ENCODE measurements around the gene MBP. TPM values are rescaled to one million over a fixed set of nuclear protein-coding genes. Genes with fewer than 3 reads are reported as not detected.

Gene MBP
- polyA plus RNA-seq, 1 donor from 2014 or later, result 3.3 TPM

DNA sequence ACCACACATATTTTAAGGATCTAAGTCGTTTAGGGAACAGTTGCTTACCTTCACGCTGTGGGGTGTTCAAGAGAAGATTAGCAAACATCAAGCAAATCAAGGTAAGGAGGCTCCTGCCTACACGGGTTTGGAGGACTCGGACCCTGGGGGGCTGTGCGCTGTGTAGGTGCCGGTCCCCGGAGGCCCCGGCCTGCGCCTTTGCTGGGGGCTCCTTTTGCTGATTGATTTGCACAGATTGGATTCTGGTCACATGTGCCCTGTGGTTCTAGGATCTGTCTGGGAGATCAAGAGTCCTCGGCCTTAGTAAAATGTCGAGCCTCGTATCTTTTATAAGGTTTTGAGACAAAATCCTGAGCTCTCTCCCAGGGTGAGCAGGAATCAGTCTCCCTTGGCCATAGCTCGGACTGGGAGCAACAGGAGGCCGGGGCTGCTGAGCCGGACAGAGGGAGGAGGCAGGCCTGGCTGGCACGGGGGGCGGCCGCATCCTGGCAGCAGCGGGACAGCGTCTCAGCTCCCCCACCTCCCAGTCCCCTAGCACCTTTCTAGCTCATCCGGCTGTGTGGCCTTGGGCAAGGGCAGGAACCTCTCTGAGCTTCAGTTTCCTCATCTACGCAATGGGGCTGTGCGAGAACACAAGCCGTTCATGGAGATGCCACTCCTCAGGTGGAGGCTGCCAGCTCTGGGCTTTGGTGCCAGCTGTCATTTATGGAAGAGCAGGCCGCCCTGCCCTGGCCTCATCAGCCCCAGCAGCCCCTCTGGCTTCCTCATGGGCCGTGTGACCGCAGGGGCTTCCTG lies 147.2 kb downstream of the MBP start:
- Histone ChIP-seq H3K9me2 (ENCODE audit: insufficient read depth, low read length) (no peaks in the 10 kb centered on the region), H3K79me2 (replicated peaks; ENCODE audit: insufficient read depth, low read length) (no peaks in the 10 kb centered on the region), H3K27ac (ENCODE audit: low read length) (no peak overlapping the region), H4K20me1 (ENCODE audit: insufficient read depth) (no peaks in the 10 kb centered on the region), H3K36me3 (ENCODE audit: insufficient read depth, low read length) (no peaks in the 10 kb centered on the region), H2AFZ (ENCODE audit: low read depth, low read length) (no peak overlapping the region), H3K9ac (ENCODE audit: low read length) (no peak overlapping the region), H3K4me2 (ENCODE audit: low read length) (no peak overlapping the region), H3F3A (ENCODE audit: insufficient read depth, low read length, poor library complexity, severe bottlenecking) (no peaks in the 10 kb centered on the region), H3K4me3 (ENCODE audit: low read length) (no peak overlapping the region), H3K9me3 (ENCODE audit: low read length) (no peaks in the 10 kb centered on the region), H3K27me3 (ENCODE audit: insufficient read depth, low read depth, low read length) (no peaks in the 10 kb centered on the region)
- TF ChIP-seq EZH2 (IDR thresholded peaks at IDR 0.05; ENCODE audit: borderline replicate concordance, insufficient read depth, low read length, poor library complexity, severe bottlenecking) (no peak), TAF1 (IDR thresholded peaks at IDR 0.05; ENCODE audit: low read depth) (no peak), REST (IDR thresholded peaks at IDR 0.05; ENCODE audit: borderline replicate concordance) (no peak), RAD21 (conservative IDR thresholded peaks at IDR 0.05) (no peak), POLR2AphosphoS5 (IDR thresholded peaks at IDR 0.05) (no peak)

DNA sequence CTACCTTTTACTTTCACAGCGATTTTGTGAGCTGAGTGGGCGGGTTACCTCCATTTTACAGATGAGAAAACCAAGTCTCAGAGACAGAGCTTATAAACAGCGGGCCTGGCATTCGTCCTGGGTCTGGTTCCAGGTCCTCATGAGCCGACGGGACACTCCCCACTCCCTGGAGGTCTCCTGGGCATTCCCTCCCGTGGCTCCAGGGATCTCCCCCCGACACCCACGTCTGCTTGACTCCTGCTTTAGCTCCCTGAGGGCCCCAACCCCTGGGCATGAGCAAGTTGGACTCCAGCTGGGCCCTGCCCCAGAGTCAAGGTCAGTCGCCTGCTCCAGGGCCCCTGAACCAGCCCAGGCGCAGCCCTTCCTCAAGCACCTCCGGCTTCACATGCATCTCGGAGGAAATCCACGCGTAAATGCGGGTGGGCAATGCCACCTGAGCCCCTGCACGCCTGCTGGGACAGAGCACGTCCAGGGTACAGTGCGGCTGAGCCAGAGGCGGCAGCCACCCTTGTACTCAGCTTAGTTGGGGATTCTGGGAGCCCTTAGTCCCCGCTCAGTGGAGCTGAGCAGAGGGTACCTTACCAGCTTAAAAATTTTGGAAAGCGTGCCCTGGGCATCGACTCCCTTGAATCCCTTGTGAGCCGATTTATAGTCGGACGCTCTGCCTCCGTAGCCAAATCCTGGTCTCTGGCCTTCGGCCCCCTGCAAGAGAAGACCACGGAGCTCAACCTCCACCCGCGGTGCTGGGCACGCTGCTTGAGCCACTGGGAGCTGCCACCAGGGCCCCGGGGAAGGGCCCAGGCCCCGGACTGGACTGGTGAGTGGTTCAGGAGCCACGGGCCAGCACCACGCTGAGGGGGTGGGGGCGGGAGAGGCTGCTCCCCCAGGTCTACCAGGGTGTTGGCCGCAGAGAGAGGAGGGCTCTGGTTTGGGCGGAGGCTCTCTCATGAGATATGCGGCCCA lies 148.1 kb downstream of the MBP start:
- Histone ChIP-seq H3K27ac (ENCODE audit: low read length) (no peak overlapping the region), H3K9ac (ENCODE audit: low read length) (no peak overlapping the region), H2AFZ (ENCODE audit: low read depth, low read length) (no peak overlapping the region), H3K4me2 (ENCODE audit: low read length) (no peak overlapping the region), H3K36me3 (ENCODE audit: insufficient read depth, low read length) (no peaks in the 10 kb centered on the region), H3F3A (ENCODE audit: insufficient read depth, low read length, poor library complexity, severe bottlenecking) (no peaks in the 10 kb centered on the region), H3K9me3 (ENCODE audit: low read length) (no peaks in the 10 kb centered on the region), H3K9me2 (ENCODE audit: insufficient read depth, low read length) (no peaks in the 10 kb centered on the region), H3K79me2 (replicated peaks; ENCODE audit: insufficient read depth, low read length) (no peaks in the 10 kb centered on the region), H4K20me1 (ENCODE audit: insufficient read depth) (no peaks in the 10 kb centered on the region), H3K27me3 (ENCODE audit: insufficient read depth, low read depth, low read length) (no peaks in the 10 kb centered on the region), H3K4me3 (ENCODE audit: low read length) (no peak overlapping the region)
- TF ChIP-seq POLR2AphosphoS5 (IDR thresholded peaks at IDR 0.05) (no peak), MXI1 (conservative IDR thresholded peaks at IDR 0.05; ENCODE audit: poor library complexity, severe bottlenecking) (no peak), REST (IDR thresholded peaks at IDR 0.05; ENCODE audit: borderline replicate concordance) (no peak), EP300 (conservative IDR thresholded peaks at IDR 0.05; ENCODE audit: poor library complexity, severe bottlenecking) (no peak), SMC3 (conservative IDR thresholded peaks at IDR 0.05; ENCODE audit: poor library complexity) (no peak), EZH2 (IDR thresholded peaks at IDR 0.05; ENCODE audit: borderline replicate concordance, insufficient read depth, low read length, poor library complexity, severe bottlenecking) (no peak), RAD21 (conservative IDR thresholded peaks at IDR 0.05) (no peak), TAF1 (IDR thresholded peaks at IDR 0.05; ENCODE audit: low read depth) (no peak)
- TF ChIP-seq, protein P1, sequence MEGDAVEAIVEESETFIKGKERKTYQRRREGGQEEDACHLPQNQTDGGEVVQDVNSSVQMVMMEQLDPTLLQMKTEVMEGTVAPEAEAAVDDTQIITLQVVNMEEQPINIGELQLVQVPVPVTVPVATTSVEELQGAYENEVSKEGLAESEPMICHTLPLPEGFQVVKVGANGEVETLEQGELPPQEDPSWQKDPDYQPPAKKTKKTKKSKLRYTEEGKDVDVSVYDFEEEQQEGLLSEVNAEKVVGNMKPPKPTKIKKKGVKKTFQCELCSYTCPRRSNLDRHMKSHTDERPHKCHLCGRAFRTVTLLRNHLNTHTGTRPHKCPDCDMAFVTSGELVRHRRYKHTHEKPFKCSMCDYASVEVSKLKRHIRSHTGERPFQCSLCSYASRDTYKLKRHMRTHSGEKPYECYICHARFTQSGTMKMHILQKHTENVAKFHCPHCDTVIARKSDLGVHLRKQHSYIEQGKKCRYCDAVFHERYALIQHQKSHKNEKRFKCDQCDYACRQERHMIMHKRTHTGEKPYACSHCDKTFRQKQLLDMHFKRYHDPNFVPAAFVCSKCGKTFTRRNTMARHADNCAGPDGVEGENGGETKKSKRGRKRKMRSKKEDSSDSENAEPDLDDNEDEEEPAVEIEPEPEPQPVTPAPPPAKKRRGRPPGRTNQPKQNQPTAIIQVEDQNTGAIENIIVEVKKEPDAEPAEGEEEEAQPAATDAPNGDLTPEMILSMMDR (IDR thresholded peaks at IDR 0.05; ENCODE audit: poor library complexity, severe bottlenecking), result no peak

Measured in neural cell (in vitro differentiated cells).